Measurements from ENCODE around the gene ADAM19. TPM values are rescaled to one million over a fixed set of nuclear protein-coding genes. Genes with fewer than 3 reads are reported as not detected.

The ADAM19 gene
- total and polyA plus RNA-seq, 2 experiments from 2014 or later = 9.1 to 13.2 TPM

GRCh38 chr5:157550663-157551062 is 24.9 kb downstream of the ADAM19 start (continued):
- TF ChIP-seq ZNF331 (CRISPR knock-in tag; IDR thresholded peaks at IDR 0.05; ENCODE audit: low read depth) = no peak
- no peak for TF ChIP-seq NANOG (IDR thresholded peaks at IDR 0.05; ENCODE audit: borderline replicate concordance)
- no peak for TF ChIP-seq CTCF (conservative IDR thresholded peaks at IDR 0.05; ENCODE audit: low read depth in 2 of 2)
- TF ChIP-seq, protein P1, sequence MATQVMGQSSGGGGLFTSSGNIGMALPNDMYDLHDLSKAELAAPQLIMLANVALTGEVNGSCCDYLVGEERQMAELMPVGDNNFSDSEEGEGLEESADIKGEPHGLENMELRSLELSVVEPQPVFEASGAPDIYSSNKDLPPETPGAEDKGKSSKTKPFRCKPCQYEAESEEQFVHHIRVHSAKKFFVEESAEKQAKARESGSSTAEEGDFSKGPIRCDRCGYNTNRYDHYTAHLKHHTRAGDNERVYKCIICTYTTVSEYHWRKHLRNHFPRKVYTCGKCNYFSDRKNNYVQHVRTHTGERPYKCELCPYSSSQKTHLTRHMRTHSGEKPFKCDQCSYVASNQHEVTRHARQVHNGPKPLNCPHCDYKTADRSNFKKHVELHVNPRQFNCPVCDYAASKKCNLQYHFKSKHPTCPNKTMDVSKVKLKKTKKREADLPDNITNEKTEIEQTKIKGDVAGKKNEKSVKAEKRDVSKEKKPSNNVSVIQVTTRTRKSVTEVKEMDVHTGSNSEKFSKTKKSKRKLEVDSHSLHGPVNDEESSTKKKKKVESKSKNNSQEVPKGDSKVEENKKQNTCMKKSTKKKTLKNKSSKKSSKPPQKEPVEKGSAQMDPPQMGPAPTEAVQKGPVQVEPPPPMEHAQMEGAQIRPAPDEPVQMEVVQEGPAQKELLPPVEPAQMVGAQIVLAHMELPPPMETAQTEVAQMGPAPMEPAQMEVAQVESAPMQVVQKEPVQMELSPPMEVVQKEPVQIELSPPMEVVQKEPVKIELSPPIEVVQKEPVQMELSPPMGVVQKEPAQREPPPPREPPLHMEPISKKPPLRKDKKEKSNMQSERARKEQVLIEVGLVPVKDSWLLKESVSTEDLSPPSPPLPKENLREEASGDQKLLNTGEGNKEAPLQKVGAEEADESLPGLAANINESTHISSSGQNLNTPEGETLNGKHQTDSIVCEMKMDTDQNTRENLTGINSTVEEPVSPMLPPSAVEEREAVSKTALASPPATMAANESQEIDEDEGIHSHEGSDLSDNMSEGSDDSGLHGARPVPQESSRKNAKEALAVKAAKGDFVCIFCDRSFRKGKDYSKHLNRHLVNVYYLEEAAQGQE (IDR thresholded peaks at IDR 0.05; ENCODE audit: unreplicated experiment) = no peak
- TF ChIP-seq EZH2phosphoT487 (IDR thresholded peaks at IDR 0.05; ENCODE audit: unreplicated experiment) = no peak
- no peak for TF ChIP-seq ZNF114 (CRISPR knock-in tag; IDR thresholded peaks at IDR 0.05)
- no peak for TF ChIP-seq CREB1 (CRISPR knock-in tag; IDR thresholded peaks at IDR 0.05; ENCODE audit: low read depth)

DNA sequence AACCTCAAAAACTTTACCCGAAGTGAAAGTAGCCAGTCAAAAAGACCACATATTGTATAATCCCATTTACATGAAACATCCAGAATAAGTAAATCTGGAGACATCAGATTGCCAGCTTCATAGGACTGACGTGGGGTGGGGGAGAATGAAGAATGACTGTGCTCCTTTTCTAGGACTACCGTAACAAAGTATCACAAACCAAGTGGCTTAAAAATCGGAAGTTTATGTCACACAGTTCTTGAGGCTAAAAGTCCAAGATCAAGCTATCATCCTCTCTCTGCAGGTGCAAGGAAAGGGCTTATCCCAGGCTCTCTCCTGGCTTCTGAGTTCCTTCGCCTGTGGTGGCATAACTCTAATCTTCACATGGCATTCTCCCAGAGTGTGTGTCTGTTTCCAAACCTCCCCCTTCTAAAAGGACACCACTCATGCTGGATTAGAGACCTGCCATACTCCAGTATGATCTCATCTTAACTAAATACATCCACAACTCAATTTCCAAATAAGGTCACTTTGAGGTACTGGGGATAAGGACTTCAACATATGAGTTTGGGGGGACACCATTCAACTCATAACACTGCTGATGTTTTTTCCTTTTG is 25.5 kb downstream of the ADAM19 start:
- no peaks in the 10 kb centered on the region for H3K27me3 Mint-ChIP-seq (ENCODE audit: insufficient read depth, low read depth, poor library complexity)
- H3K36me3 Mint-ChIP-seq (ENCODE audit: low read depth) = no peaks in the 10 kb centered on the region
- Histone ChIP-seq H3K9me2 (ENCODE audit: insufficient read depth) (no peaks in the 10 kb centered on the region), H3K79me2 (replicated peaks; ENCODE audit: insufficient read depth) (no peaks in the 10 kb centered on the region; the same call in 1 of the 2 replicates), H3K4me2 (no peak overlapping the region), H3K4me1 (ENCODE audit: insufficient read depth) (peaks cover 3% of the 10 kb centered on the region; the same call in 1 of the 2 replicates), H3K36me3 (ENCODE audit: insufficient read depth) (no peaks in the 10 kb centered on the region), H2AFZ (no peak overlapping the region), H3K4me3 (no peak overlapping the region), H3K27ac (ENCODE audit: low read depth) (no peak overlapping the region), H3F3A (replicated peaks; ENCODE audit: low read depth) (no peaks in the 10 kb centered on the region), H3K27me3 (ENCODE audit: insufficient read depth) (no peaks in the 10 kb centered on the region), H4K20me1 (replicated peaks; ENCODE audit: insufficient read depth) (no peaks in the 10 kb centered on the region)
- DNase-seq (ENCODE audit: low spot score) (no peak), ATAC-seq (no peak)
- no peak overlapping the region for H3K27ac Mint-ChIP-seq
- H3K9me3 Mint-ChIP-seq = no peaks in the 10 kb centered on the region
- H3K4me1 Mint-ChIP-seq = peaks cover 14% of the 10 kb centered on the region; the same call in 2 of the 3 replicates
- H3K4me3 Mint-ChIP-seq = no peak overlapping the region
- no peak for TF ChIP-seq EZH2phosphoT487 (IDR thresholded peaks at IDR 0.05; ENCODE audit: unreplicated experiment)
- TF ChIP-seq ETS1 (IDR thresholded peaks at IDR 0.05) = no peak
- no peak for TF ChIP-seq ZNF331 (CRISPR knock-in tag; IDR thresholded peaks at IDR 0.05; ENCODE audit: low read depth)
- TF ChIP-seq CREB1 (CRISPR knock-in tag; IDR thresholded peaks at IDR 0.05; ENCODE audit: low read depth) = no peak
- no peak for TF ChIP-seq JUNB (IDR thresholded peaks at IDR 0.05; ENCODE audit: unreplicated experiment)
- TF ChIP-seq, protein P2, sequence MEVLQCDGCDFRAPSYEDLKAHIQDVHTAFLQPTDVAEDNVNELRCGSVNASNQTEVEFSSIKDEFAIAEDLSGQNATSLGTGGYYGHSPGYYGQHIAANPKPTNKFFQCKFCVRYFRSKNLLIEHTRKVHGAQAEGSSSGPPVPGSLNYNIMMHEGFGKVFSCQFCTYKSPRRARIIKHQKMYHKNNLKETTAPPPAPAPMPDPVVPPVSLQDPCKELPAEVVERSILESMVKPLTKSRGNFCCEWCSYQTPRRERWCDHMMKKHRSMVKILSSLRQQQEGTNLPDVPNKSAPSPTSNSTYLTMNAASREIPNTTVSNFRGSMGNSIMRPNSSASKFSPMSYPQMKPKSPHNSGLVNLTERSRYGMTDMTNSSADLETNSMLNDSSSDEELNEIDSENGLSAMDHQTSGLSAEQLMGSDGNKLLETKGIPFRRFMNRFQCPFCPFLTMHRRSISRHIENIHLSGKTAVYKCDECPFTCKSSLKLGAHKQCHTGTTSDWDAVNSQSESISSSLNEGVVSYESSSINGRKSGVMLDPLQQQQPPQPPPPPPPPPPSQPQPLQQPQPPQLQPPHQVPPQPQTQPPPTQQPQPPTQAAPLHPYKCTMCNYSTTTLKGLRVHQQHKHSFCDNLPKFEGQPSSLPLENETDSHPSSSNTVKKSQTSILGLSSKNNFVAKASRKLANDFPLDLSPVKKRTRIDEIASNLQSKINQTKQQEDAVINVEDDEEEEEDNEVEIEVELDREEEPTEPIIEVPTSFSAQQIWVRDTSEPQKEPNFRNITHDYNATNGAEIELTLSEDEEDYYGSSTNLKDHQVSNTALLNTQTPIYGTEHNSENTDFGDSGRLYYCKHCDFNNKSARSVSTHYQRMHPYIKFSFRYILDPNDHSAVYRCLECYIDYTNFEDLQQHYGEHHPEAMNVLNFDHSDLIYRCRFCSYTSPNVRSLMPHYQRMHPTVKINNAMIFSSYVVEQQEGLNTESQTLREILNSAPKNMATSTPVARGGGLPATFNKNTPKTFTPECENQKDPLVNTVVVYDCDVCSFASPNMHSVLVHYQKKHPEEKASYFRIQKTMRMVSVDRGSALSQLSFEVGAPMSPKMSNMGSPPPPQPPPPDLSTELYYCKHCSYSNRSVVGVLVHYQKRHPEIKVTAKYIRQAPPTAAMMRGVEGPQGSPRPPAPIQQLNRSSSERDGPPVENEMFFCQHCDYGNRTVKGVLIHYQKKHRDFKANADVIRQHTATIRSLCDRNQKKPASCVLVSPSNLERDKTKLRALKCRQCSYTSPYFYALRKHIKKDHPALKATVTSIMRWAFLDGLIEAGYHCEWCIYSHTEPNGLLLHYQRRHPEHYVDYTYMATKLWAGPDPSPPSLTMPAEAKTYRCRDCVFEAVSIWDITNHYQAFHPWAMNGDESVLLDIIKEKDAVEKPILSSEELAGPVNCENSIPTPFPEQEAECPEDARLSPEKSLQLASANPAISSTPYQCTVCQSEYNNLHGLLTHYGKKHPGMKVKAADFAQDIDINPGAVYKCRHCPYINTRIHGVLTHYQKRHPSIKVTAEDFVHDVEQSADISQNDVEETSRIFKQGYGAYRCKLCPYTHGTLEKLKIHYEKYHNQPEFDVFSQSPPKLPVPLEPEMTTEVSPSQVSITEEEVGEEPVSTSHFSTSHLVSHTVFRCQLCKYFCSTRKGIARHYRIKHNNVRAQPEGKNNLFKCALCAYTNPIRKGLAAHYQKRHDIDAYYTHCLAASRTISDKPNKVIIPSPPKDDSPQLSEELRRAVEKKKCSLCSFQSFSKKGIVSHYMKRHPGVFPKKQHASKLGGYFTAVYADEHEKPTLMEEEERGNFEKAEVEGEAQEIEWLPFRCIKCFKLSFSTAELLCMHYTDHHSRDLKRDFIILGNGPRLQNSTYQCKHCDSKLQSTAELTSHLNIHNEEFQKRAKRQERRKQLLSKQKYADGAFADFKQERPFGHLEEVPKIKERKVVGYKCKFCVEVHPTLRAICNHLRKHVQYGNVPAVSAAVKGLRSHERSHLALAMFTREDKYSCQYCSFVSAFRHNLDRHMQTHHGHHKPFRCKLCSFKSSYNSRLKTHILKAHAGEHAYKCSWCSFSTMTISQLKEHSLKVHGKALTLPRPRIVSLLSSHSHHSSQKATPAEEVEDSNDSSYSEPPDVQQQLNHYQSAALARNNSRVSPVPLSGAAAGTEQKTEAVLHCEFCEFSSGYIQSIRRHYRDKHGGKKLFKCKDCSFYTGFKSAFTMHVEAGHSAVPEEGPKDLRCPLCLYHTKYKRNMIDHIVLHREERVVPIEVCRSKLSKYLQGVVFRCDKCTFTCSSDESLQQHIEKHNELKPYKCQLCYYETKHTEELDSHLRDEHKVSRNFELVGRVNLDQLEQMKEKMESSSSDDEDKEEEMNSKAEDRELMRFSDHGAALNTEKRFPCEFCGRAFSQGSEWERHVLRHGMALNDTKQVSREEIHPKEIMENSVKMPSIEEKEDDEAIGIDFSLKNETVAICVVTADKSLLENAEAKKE (CRISPR knock-in tag; IDR thresholded peaks at IDR 0.05) = no peak

Measured in GM23338 (cell line).